BE2C (cell line): Measurements from ENCODE around the gene IGF1.

Experiments used
- DNase-seq: peaks from one replicate; pipeline ENCODE4 v3.0.0-alpha.2; 2020
- H3K27me3 ChIP-seq: fragments of 250-450 bp; sonication (Bioruptor Pico); 2 replicates; pipeline ENCODE4 v1.5.1; 2020; ENCODE audit warnings: mild to moderate bottlenecking
- H3K36me3 ChIP-seq: fragments of 250-450 bp; sonication (Bioruptor Pico); 2 replicates; pipeline ENCODE4 v1.5.1; 2020; ENCODE audit warnings: mild to moderate bottlenecking
- H3K4me1 ChIP-seq: fragments of 250-450 bp; sonication (Bioruptor Pico); 2 replicates; pipeline ENCODE4 v1.5.1; 2020
- H3K4me3 ChIP-seq: 2 replicates; pipeline ENCODE4 v1.5.1; 2011; ENCODE audit warnings: low read depth, low read length
- H3K9me3 ChIP-seq: fragments of 250-450 bp; sonication (Bioruptor Pico); 2 replicates; pipeline ENCODE4 v1.5.1; 2020
- CTCF ChIP-seq: IDR thresholded peaks from 2 replicates; pipeline ENCODE4 v1.5.1; 2012; ENCODE audit warnings: mild to moderate bottlenecking, low read depth, low read length

The IGF1 gene

GRCh38 chr12:102496591-102496990 lies 16.2 kb upstream of the IGF1 start:
- DNase-seq, result no peak
- no peak for TF ChIP-seq CTCF

GRCh38 chr12:102487226-102487625 lies 6.9 kb upstream of the IGF1 start:
- Histone ChIP-seq H3K27me3 (no peaks in the 10 kb centered on the region), H3K4me1 (no peaks in the 10 kb centered on the region), H3K9me3 (no peaks in the 10 kb centered on the region), H3K36me3 (no peaks in the 10 kb centered on the region), H3K4me3 (no peak overlapping the region)
- DNase-seq, result no peak
- no peak for TF ChIP-seq CTCF

More at GRCh38 chr12:102496591-102496990, 16.2 kb upstream of the IGF1 start:
- Histone ChIP-seq H3K27me3 (no peaks in the 10 kb centered on the region), H3K36me3 (no peaks in the 10 kb centered on the region), H3K4me3 (no peak overlapping the region), H3K9me3 (no peaks in the 10 kb centered on the region; the same call in 1 of the 2 replicates), H3K4me1 (no peaks in the 10 kb centered on the region)

- Histone ChIP-seq H3K36me3 (no peaks in the 10 kb centered on the region), H3K4me1 (no peaks in the 10 kb centered on the region), H3K27me3 (no peaks in the 10 kb centered on the region), H3K4me3 (no peak overlapping the region), H3K9me3 (no peaks in the 10 kb centered on the region)
- no peak for TF ChIP-seq CTCF
- DNase-seq, result no peak
Observed at GRCh38 chr12:102486153-102486552, 5.8 kb upstream of the IGF1 start.

- H3K36me3 ChIP-seq, result no peaks in the 10 kb centered on the region
- no peaks in the 10 kb centered on the region for H3K9me3 ChIP-seq
- TF ChIP-seq CTCF, result peak; percentile 94
- peak; percentile 36 for DNase-seq
- no peak overlapping the region; the same call in 1 of the 2 replicates for H3K4me3 ChIP-seq
- H3K4me1 ChIP-seq, result no peaks in the 10 kb centered on the region
- H3K27me3 ChIP-seq, result peaks cover 5% of the 10 kb centered on the region
Observed at GRCh38 chr12:102484428-102484958, 4.1 kb upstream of the IGF1 start.

GRCh38 chr12:102484017-102484416 lies 3.7 kb upstream of the IGF1 start:
- Histone ChIP-seq H3K36me3 (no peaks in the 10 kb centered on the region), H3K27me3 (peaks cover 5% of the 10 kb centered on the region), H3K9me3 (no peaks in the 10 kb centered on the region), H3K4me1 (no peaks in the 10 kb centered on the region), H3K4me3 (no peak overlapping the region; the same call in 1 of the 2 replicates)
- TF ChIP-seq CTCF, result no peak
- DNase-seq, result no peak

GRCh38 chr12:102483466-102483865 lies 3.1 kb upstream of the IGF1 start:
- Histone ChIP-seq H3K36me3 (no peaks in the 10 kb centered on the region), H3K9me3 (no peaks in the 10 kb centered on the region), H3K4me3 (no peak overlapping the region), H3K4me1 (no peaks in the 10 kb centered on the region), H3K27me3 (peaks cover 5% of the 10 kb centered on the region)
- no peak for TF ChIP-seq CTCF
- DNase-seq, result no peak
